ENCODE data around the gene MCRIP1.

DNA sequence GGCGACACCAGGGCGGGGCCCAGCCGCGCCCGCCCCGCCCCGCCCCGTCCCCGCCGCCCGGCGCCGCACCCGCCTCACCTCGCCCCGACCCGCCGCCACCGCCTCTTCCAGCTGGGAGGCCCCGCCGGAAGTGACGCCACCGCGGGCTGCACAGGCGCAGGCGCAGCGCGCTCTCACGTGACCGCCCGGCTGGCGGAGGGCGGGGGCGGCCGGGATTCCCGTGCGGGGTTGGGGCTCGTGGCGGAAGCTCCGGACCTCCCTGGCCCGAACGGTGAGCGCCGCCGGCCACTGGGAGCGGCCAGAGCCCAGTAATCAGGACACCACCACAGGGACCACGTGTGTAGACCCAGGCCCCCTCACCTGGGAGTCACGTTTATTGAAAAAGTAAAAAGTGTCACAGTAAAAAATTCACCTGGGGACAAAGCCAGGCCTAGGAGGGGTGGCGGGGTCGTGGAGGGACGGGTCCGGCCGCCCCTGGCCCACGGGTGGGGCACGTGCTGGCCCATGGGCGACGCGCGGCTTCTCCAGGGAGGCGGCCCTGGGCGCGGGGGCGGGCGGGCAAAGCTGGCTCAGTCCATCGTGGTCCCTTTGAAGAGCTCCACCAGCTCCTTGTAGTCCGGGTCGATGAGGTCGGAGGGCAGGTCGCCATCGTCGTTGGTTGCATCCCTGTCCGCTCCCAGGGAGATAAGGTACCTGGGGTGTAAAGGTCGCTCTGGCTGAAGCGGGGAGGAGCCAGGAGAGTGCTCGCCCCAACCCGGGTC is at the start of gene MCRIP1:
- TF ChIP-seq, protein P1, sequence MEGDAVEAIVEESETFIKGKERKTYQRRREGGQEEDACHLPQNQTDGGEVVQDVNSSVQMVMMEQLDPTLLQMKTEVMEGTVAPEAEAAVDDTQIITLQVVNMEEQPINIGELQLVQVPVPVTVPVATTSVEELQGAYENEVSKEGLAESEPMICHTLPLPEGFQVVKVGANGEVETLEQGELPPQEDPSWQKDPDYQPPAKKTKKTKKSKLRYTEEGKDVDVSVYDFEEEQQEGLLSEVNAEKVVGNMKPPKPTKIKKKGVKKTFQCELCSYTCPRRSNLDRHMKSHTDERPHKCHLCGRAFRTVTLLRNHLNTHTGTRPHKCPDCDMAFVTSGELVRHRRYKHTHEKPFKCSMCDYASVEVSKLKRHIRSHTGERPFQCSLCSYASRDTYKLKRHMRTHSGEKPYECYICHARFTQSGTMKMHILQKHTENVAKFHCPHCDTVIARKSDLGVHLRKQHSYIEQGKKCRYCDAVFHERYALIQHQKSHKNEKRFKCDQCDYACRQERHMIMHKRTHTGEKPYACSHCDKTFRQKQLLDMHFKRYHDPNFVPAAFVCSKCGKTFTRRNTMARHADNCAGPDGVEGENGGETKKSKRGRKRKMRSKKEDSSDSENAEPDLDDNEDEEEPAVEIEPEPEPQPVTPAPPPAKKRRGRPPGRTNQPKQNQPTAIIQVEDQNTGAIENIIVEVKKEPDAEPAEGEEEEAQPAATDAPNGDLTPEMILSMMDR (IDR thresholded peaks at IDR 0.05; ENCODE audit: poor library complexity) = no peak
- no peak for TF ChIP-seq EZH2 (IDR thresholded peaks at IDR 0.05; ENCODE audit: borderline replicate concordance)
